ENCODE results near the gene KRTAP10-4.
"Not testable (repeated sequence)": the region's sequence is repeated elsewhere in the genome, so short reads cannot be mapped to it uniquely, and the experiment has no call there.

Gene KRTAP10-4

DNA sequence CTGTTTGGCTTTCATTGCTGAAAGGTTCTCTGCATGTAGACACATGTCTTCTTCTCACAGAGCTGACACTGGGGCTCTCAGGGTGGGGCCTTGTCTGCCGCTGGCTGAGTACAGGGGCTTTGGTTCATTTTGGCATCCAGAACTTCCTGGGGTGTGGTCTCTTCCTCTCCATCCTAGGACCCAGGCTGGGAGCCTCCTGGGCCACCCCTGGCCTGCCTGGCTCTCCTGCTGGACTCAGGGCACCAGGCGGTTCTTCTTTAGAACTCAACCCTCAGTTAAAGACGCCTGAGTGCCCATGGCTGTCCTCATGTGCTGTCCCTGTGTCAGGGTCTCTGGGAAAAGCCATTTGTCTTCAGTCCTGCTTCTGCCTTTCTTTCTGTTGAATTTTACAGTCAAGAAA, 12.4 kb downstream of the KRTAP10-4 start:
- Histone ChIP-seq H4K20me1 (ENCODE audit: insufficient read depth) (no peaks in the 10 kb centered on the region), H3K4me1 (ENCODE audit: low read depth, poor library complexity, severe bottlenecking) (no peaks in the 10 kb centered on the region), H3K79me2 (ENCODE audit: insufficient read depth, low read depth) (no peaks in the 10 kb centered on the region), H3K36me3 (ENCODE audit: insufficient read depth) (no peaks in the 10 kb centered on the region), H3K4me2 (no peak overlapping the region), H3K27ac (no peak overlapping the region), H3K4me3 (IDR thresholded peaks at IDR 0.05; ENCODE audit: insufficient read depth, low read depth, low read length) (no peak overlapping the region), H3K27me3 (ENCODE audit: insufficient read depth, low read depth) (peaks cover 37% of the 10 kb centered on the region; the same call in 1 of the 2 replicates), H3K9ac (no peak overlapping the region), H2AFZ (ENCODE audit: low read depth) (no peak overlapping the region)
- no peak for TF ChIP-seq CTCF (conservative IDR thresholded peaks at IDR 0.05; ENCODE audit: low read depth, low read length)

GRCh38 chr21:44589094-44589493, 15.6 kb downstream of the KRTAP10-4 start:
- no peaks in the 10 kb centered on the region for H3K36me3 ChIP-seq (ENCODE audit: insufficient read depth)
- H3K4me3 ChIP-seq (IDR thresholded peaks at IDR 0.05; ENCODE audit: insufficient read depth, low read depth, low read length): no peak overlapping the region
- H3K4me1 ChIP-seq (ENCODE audit: low read depth, poor library complexity, severe bottlenecking): no peaks in the 10 kb centered on the region
- TF ChIP-seq CTCF (conservative IDR thresholded peaks at IDR 0.05; ENCODE audit: low read depth, low read length): no peak
- no peak overlapping the region for H3K4me2 ChIP-seq
- no peak overlapping the region for H2AFZ ChIP-seq (ENCODE audit: low read depth)
- H3K27ac ChIP-seq: no peak overlapping the region
- H3K9ac ChIP-seq: no peak overlapping the region
- H3K27me3 ChIP-seq (ENCODE audit: insufficient read depth, low read depth): peaks cover 30% of the 10 kb centered on the region; the same call in 1 of the 2 replicates
- H4K20me1 ChIP-seq (ENCODE audit: insufficient read depth): no peaks in the 10 kb centered on the region
- no peaks in the 10 kb centered on the region for H3K79me2 ChIP-seq (ENCODE audit: insufficient read depth, low read depth)

DNA sequence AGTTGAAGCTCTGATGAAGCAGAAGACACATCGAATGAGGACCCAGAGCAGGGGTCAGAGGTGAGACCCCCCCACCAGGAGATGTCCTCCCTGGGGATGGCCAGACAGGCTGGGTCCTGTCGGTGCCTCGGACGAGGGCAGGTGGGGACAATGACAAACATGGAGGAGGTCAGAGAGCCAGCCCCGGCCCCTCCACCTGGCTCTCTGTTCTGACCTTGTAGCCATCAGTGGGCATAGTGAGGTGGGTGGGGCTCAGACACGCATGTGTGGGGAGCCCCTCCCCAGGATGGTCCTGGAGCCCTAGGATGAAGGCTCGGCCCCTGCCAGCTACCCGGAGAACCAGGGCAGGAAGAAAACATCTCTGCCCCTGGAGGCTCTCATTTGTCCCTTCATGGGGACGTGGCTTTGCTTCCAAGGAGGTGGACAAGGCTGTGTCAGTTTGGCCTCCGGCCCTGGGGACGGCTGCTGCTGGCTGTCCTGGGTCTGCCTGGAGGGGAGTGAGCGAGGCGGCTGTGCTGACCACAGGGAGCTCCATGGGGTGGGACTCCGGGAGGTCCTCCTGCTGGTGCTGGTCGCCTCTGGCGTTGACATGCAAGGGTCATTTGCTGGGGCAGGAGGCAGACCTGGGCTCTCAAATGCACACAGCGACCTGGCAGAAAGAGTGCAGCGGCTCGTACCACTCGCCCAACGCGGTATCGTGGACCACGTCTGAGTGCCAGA, 16.2 kb downstream of the KRTAP10-4 start:
- Histone ChIP-seq H3K9ac (no peak overlapping the region), H3K4me3 (IDR thresholded peaks at IDR 0.05; ENCODE audit: insufficient read depth, low read depth, low read length) (no peak overlapping the region), H3K4me1 (ENCODE audit: low read depth, poor library complexity, severe bottlenecking) (no peaks in the 10 kb centered on the region), H3K79me2 (ENCODE audit: insufficient read depth, low read depth) (no peaks in the 10 kb centered on the region), H3K27ac (no peak overlapping the region), H4K20me1 (ENCODE audit: insufficient read depth) (no peaks in the 10 kb centered on the region), H3K4me2 (no peak overlapping the region), H3K27me3 (ENCODE audit: insufficient read depth, low read depth) (peaks cover 36% of the 10 kb centered on the region; the same call in 1 of the 2 replicates), H2AFZ (ENCODE audit: low read depth) (no peak overlapping the region), H3K36me3 (ENCODE audit: insufficient read depth) (no peaks in the 10 kb centered on the region)
- TF ChIP-seq CTCF (conservative IDR thresholded peaks at IDR 0.05; ENCODE audit: low read depth, low read length): no peak

GRCh38 chr21:44590311-44590721, 16.8 kb downstream of the KRTAP10-4 start:
- H3K27ac ChIP-seq: no peak overlapping the region
- H3K9ac ChIP-seq: no peak overlapping the region
- TF ChIP-seq CTCF (conservative IDR thresholded peaks at IDR 0.05; ENCODE audit: low read depth, low read length): no peak
- no peaks in the 10 kb centered on the region for H3K4me1 ChIP-seq (ENCODE audit: low read depth, poor library complexity, severe bottlenecking)
- no peaks in the 10 kb centered on the region for H3K79me2 ChIP-seq (ENCODE audit: insufficient read depth, low read depth)
- peaks cover 39% of the 10 kb centered on the region; the same call in 1 of the 2 replicates for H3K27me3 ChIP-seq (ENCODE audit: insufficient read depth, low read depth)
- no peak overlapping the region for H3K4me3 ChIP-seq (IDR thresholded peaks at IDR 0.05; ENCODE audit: insufficient read depth, low read depth, low read length)
- no peaks in the 10 kb centered on the region for H3K36me3 ChIP-seq (ENCODE audit: insufficient read depth)
- H2AFZ ChIP-seq (ENCODE audit: low read depth): no peak overlapping the region
- no peak overlapping the region for H3K4me2 ChIP-seq
- no peaks in the 10 kb centered on the region for H4K20me1 ChIP-seq (ENCODE audit: insufficient read depth)

GRCh38 chr21:44590897-44591800, 17.6 kb downstream of the KRTAP10-4 start:
- H3K27ac ChIP-seq; H3K36me3 ChIP-seq (ENCODE audit: insufficient read depth); H3K4me3 ChIP-seq (IDR thresholded peaks at IDR 0.05; ENCODE audit: insufficient read depth, low read depth, low read length); H3K9ac ChIP-seq; H3K79me2 ChIP-seq (ENCODE audit: insufficient read depth, low read depth); H2AFZ ChIP-seq (ENCODE audit: low read depth); H4K20me1 ChIP-seq (ENCODE audit: insufficient read depth); H3K4me1 ChIP-seq (ENCODE audit: low read depth, poor library complexity, severe bottlenecking); H3K4me2 ChIP-seq: not testable (repeated sequence)
- peaks cover 37% of the 10 kb centered on the region; the same call in 1 of the 2 replicates for H3K27me3 ChIP-seq (ENCODE audit: insufficient read depth, low read depth)

GRCh38 chr21:44591801-44592130, 18.2 kb downstream of the KRTAP10-4 start:
- not testable (repeated sequence) for H3K27ac ChIP-seq; H4K20me1 ChIP-seq (ENCODE audit: insufficient read depth); H3K9ac ChIP-seq

More at GRCh38 chr21:44591801-44592130, 18.2 kb downstream of the KRTAP10-4 start:
- H3K27me3 ChIP-seq (ENCODE audit: insufficient read depth, low read depth): peaks cover 43% of the 10 kb centered on the region; the same call in 1 of the 2 replicates
- H3K79me2 ChIP-seq (ENCODE audit: insufficient read depth, low read depth); H3K4me2 ChIP-seq; H2AFZ ChIP-seq (ENCODE audit: low read depth); H3K36me3 ChIP-seq (ENCODE audit: insufficient read depth); H3K4me3 ChIP-seq (IDR thresholded peaks at IDR 0.05; ENCODE audit: insufficient read depth, low read depth, low read length); H3K4me1 ChIP-seq (ENCODE audit: low read depth, poor library complexity, severe bottlenecking): not testable (repeated sequence)

Measured in KMS-11 (cell line).